Uterus (tissue), 2 donors: ENCODE measurements around the gene AK5.

Experiments used
- CTCF ChIP-seq, 4 experiments: fragments of 200-600 bp in 2 of 4; fragments of 450-650 bp in 2 of 4; sonication (generic) in 2 of 4; IDR thresholded peaks; one replicate each; pipeline ENCODE4 v1.5.1; 2016 to 2019; ENCODE audit warnings: antibody characterized with exemption in 4 of 4, mild to moderate bottlenecking in 2 of 4, moderate library complexity in 1 of 4
- POLR2A ChIP-seq, 2 donors: fragments of 450-650 bp; IDR thresholded peaks; one replicate each; pipeline ENCODE4 v1.6.1; 2016; ENCODE audit warnings: antibody characterized with exemption in 2 of 2, mild to moderate bottlenecking in 1 of 2, moderate library complexity in 1 of 2

DNA sequence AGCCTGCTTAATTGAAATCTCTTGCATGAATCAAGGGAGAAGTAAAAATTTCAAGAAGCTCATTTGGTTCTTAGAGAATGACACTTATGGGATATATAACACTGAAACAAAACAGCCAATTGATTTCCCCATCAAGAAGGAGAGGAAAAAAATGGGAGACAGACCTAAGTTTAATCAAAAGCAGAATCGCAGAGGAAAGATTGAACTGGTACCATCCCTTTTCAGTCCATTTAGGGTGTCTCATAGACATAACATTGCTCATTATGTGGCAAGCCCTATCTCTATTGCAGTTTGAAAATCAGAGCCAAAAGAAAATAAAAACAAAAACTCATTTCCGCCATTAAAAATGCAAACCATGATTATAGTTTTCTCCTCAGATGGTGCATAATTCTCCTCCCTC lies 119.6 kb downstream of the AK5 start:
- TF ChIP-seq CTCF (IDR thresholded peaks at IDR 0.05): no peak
- no peak for TF ChIP-seq POLR2A (IDR thresholded peaks at IDR 0.05)
